GM06990 (cell line): ENCODE data around the gene CELSR1.

Source experiments
- DNase-seq: peaks from one replicate; pipeline ENCODE4 v3.0.0-alpha.2; 2011; ENCODE audit not compliant: insufficient read length; ENCODE audit errors: extremely low read depth
- H3K27me3 ChIP-seq: replicated peaks from 2 replicates; pipeline ENCODE4 v1.6.0; 2011; ENCODE audit warnings: low read length; ENCODE audit not compliant: control insufficient read depth, insufficient read depth
- H3K36me3 ChIP-seq: 2 replicates; pipeline ENCODE4 v1.5.1; 2011; ENCODE audit warnings: low read length; ENCODE audit not compliant: control insufficient read depth, insufficient read depth
- H3K4me3 ChIP-seq: replicated peaks from 2 replicates; pipeline ENCODE4 v1.5.1; 2011; ENCODE audit warnings: low read depth, mild to moderate bottlenecking, control low read depth, low read length
- CTCF ChIP-seq: IDR thresholded peaks from 2 replicates; pipeline ENCODE4 v1.5.1; 2011; ENCODE audit warnings: low read length, control low read depth, mild to moderate bottlenecking, inconsistent platforms; ENCODE audit not compliant: insufficient read depth, poor library complexity, severe bottlenecking

Gene CELSR1

GRCh38 chr22:46572911-46573780 is 35.7 kb upstream of the CELSR1 start:
- H3K27me3 ChIP-seq: no peaks in the 10 kb centered on the region
- no peaks in the 10 kb centered on the region for H3K36me3 ChIP-seq
- no peak overlapping the region for H3K4me3 ChIP-seq
- DNase-seq: no peak
- no peak for TF ChIP-seq CTCF

GRCh38 chr22:46571642-46572250 is 34.3 kb upstream of the CELSR1 start:
- no peaks in the 10 kb centered on the region for H3K27me3 ChIP-seq
- no peaks in the 10 kb centered on the region for H3K36me3 ChIP-seq
- H3K4me3 ChIP-seq: no peak overlapping the region
- no peak for DNase-seq
- no peak for TF ChIP-seq CTCF

- no peak overlapping the region for H3K4me3 ChIP-seq
- no peak for TF ChIP-seq CTCF
- H3K36me3 ChIP-seq: no peaks in the 10 kb centered on the region
- H3K27me3 ChIP-seq: no peaks in the 10 kb centered on the region
- DNase-seq: no peak
Observed at GRCh38 chr22:46569848-46570695, 32.7 kb upstream of the CELSR1 start.

- no peak for TF ChIP-seq CTCF
- DNase-seq: no peak
- Histone ChIP-seq H3K4me3 (no peak overlapping the region), H3K36me3 (no peaks in the 10 kb centered on the region), H3K27me3 (no peaks in the 10 kb centered on the region)
Observed at GRCh38 chr22:46569055-46569847, 31.8 kb upstream of the CELSR1 start.

GRCh38 chr22:46568102-46568809 is 30.8 kb upstream of the CELSR1 start:
- Histone ChIP-seq H3K36me3 (no peaks in the 10 kb centered on the region), H3K27me3 (no peaks in the 10 kb centered on the region), H3K4me3 (no peak overlapping the region)
- no peak for TF ChIP-seq CTCF
- DNase-seq: no peak
